Measurements from ENCODE around the gene ANTXR1.
"Not testable (repeated sequence)": the region's sequence is repeated elsewhere in the genome, so short reads cannot be mapped to it uniquely, and the experiment has no call there.

ANTXR1 gene

DNA sequence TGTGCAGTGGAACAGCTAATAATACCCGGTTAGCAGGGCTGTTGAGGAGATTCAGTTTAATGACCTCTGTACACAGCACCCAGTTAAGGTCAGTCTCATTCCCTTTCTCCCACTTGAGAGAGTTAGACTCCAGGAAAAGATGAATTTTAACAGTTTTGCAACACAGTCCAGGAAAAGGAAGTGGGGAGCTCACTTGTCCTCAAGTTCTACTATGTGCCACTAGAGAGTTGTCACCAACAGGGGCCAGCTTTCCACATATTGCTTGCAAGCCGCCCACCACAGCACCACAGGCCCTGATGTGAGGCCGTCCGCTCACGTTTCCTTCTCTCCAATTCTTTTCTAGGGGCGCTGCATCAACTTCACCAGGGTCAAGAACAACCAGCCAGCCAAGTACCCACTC is 231.9 kb downstream of the ANTXR1 start:
- no peak for DNase-seq

DNA sequence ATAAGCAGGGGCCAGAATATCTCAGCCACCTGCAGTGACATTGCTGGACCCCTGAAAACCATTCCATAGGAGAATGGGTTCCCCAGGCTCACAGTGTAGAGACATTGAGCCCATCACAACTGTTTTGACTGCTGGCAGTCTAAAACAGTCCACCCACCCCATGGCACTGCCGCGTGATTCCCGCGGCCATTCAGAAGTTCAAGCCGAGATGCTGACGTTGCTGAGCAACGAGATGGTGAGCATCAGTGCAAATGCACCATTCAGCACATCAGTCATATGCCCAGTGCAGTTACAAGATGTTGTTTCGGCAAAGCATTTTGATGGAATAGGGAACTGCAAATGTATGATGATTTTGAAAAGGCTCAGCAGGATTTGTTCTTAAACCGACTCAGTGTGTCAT is 234.6 kb downstream of the ANTXR1 start:
- no peak for DNase-seq

DNA sequence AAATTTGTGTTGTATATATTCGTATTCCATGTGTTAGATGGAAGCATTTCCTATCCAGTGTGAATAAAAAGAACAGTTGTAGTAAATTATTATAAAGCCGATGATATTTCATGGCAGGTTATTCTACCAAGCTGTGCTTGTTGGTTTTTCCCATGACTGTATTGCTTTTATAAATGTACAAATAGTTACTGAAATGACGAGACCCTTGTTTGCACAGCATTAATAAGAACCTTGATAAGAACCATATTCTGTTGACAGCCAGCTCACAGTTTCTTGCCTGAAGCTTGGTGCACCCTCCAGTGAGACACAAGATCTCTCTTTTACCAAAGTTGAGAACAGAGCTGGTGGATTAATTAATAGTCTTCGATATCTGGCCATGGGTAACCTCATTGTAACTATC is 235.3 kb downstream of the ANTXR1 start:
- no peak for DNase-seq

DNA sequence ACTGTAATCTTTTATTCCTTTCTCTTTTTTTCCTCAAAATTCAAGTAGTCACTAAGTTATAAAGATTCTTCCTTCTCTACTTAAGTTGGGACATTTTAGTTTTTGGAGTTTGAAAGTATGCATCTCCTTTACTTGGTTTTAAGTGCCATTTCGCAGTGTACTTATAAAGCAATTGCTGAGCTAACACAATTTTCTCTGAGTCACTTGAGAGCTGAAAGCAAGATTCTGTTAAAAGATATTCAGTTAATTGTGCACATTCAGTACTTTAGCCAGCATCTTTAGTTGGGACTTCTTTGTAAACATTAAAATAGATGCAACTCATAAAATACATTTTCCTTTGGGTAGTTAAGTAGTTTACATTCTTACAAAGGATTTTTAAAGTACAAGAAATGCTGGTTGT is 238.0 kb downstream of the ANTXR1 start:
- DNase-seq = no peak

GRCh38 chr2:69251943-69252342 is 239.0 kb downstream of the ANTXR1 start:
- DNase-seq = no peak

- DNase-seq = no peak
Measured at GRCh38 chr2:69253112-69253511, 240.1 kb downstream of the ANTXR1 start.

GRCh38 chr2:69253611-69254301 is 240.8 kb downstream of the ANTXR1 start:
- no peak for DNase-seq

GRCh38 chr2:69255760-69256159 is 242.8 kb downstream of the ANTXR1 start:
- DNase-seq = no peak

DNA sequence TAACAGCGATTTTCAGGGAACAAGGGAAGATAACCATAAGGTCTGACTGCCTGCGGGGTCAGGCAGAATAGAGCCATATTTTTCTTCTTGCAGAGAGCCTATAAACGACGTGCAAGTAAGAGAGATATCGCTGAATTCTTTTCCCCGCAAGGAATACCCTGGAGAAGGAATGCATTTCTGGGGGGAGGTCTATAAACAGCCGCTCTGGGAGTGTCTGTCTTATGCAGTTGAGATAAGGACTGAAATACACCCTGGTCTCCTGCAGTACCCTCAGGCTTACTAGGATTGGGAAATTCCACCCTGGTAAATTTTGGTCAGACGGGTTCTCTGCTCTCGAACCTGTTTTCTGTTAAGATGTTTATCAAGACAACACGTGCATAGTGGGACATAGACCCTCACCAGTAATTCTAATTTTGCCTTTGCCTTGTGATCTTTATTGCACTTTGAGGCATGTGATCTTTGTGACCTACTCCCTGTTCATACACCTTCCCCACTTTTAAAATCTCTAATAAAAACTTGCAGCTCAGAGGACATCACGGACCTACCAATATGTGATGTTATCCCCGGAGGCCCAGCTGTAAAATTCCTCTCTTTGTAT is 247.1 kb downstream of the ANTXR1 start:
- DNase-seq = not testable (repeated sequence)

- DNase-seq = no peak
Measured at GRCh38 chr2:69260666-69261065, 247.7 kb downstream of the ANTXR1 start.

DNA sequence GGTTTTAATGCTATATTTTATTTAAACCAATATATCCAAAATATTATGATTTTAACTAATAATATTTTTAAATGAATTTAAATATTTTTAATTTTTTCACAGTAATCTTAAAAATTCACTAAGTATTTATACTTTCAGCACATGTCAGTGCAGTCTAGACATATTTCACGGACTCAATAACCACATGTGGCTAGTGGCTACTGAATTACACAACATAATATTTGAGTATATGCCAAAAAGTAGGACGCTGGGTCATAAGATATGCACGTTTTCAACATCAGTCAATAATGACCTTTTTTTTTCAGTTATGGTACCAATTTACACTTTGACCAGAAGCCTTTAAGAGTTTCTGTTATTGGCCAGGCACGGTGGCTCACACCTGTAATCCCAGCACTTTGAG is 256.4 kb downstream of the ANTXR1 start:
- no peak for DNase-seq

GRCh38 chr2:69271831-69272257 is 258.9 kb downstream of the ANTXR1 start:
- no peak for DNase-seq

GRCh38 chr2:69272803-69273471 is 260.0 kb downstream of the ANTXR1 start:
- no peak for DNase-seq

DNA sequence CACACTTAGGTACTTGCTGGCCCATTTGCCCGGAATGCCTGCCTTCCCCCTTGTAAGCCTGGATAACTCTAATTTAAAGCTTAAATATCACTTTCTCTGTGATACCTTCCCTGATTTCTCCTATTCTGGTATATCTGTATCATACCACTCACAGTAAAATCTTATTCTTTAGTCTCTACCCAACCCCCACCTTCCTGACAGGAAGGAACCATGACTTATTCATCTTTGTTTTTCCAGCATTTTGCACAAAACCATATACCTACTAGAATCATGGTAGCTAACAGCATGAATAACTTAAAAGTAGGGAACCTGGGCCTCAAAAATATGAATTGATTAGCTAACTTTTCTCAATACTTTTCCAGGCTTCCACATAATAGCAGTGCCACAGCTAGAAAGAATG is 262.5 kb downstream of the ANTXR1 start:
- DNase-seq = no peak

DNA sequence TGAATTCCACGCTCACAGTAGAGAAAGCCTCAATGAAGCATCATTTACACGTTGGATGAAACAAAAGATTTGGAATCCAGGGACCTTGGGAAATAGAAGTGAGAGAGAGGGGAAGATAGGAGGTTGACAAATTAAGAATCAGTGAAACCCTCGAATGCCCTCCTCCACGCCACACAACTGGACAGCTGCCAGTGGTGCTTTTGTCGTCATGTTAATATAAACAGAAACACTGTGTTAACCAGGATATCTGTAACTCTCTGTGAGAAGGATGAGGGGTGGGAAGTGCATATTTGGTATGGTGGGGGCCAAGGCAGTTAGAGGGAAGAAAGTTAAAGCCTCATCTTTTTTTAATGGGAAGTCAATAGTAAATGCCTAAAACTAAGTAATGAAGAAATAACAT is 265.4 kb downstream of the ANTXR1 start:
- DNase-seq = no peak

DNA sequence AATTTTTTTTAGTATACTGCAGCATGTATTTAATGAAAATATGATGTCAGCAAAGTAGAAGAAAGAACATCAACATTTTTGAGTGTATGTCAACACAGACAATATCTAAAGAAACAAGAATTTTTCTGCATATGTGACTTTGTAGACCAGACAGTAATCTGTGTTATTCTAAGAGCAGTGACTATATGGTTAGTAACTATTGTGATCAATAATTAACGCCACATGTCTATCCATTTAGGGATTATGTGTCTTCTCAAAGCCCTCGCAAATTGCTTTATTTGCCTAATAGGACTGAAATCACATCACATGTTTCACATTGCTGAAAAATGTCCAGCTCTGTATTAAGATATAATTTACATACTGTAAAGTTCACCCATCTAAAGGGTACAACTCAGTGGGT is 266.2 kb downstream of the ANTXR1 start:
- DNase-seq = no peak

DNA sequence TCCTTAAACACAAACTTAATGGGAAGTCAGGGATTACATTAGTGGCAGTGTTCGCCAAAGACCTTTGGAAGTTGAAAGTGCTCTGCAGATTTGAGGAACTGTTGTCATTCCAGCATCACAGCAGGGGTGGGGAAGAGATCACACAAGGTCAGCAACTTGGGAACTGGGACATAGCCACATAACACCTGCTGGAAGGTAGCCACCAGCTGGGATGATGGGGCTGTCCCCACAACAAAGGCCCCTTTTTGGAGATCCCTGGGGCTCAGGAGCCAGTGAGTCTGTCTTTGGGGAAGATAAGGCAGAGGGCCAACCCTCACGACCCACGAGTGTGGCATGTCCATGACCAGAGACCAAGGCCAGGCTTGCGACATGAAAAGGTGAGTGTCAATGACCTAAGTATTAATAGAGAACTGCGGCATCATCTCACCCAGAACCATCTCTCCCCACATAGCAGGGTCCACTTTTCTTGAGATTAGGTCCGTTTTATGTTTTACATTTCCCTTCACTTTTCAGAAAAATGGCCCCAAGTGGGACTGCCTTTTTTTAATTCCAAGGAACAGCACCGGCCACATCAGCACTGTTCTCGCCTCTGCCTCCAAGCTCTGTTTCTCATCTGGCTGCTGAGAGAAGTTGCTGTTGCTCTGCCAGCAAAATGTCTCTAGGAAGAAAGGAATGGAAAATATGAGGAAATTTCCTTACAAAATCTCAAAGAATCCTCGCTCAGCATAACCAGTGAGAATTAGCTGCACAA is 267.1 kb downstream of the ANTXR1 start:
- no peak for DNase-seq

DNA sequence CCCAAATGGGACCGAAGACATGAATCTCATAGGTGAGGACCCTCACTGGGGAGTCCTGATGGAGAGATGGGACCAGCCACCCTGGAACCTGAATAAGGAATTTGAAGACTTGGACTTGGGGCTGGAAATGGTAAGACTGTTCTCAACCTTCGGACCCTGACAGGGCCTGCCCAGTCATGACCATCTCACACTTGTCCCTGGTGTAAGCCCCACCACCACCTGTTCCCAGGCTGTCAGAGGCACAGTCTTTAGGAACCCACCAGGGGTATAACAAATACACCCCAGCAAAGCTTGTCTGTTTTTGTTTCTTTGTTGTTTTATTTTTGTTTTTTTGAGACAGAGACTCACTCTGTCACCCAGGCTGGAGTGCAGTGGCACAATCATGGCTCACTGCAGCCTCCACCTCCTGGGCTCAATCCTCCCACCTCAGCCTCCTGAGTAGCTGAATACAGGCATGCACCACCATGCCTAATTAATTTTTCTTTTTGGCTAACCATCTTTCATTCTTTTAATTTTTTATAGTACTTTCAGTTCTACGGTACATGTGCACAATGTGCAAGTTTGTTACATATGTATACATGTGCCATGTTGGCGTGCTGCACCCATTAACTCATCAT is 267.9 kb downstream of the ANTXR1 start:
- DNase-seq = no peak

GRCh38 chr2:69285379-69285894 is 272.5 kb downstream of the ANTXR1 start:
- no peak for DNase-seq

DNA sequence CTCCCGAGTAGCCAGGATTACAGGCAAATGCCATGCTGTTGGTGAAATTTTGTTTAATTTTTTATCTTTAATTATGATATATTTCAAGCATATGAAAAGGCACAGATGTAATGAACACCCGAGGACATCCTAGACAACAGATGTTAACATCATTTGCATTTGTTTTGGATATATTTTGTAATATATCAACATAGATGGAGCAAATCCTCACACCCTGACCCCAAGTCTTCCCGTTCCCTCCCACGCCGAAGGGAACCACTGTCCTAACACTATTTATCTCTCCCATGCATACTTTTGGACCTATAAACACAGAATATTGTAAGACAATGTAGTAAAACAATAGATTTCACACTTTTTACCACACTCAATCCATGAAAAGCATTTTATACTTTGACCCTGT is 274.6 kb downstream of the ANTXR1 start:
- no peak for DNase-seq

GRCh38 chr2:69288429-69288828 is 275.4 kb downstream of the ANTXR1 start:
- no peak for DNase-seq

DNA sequence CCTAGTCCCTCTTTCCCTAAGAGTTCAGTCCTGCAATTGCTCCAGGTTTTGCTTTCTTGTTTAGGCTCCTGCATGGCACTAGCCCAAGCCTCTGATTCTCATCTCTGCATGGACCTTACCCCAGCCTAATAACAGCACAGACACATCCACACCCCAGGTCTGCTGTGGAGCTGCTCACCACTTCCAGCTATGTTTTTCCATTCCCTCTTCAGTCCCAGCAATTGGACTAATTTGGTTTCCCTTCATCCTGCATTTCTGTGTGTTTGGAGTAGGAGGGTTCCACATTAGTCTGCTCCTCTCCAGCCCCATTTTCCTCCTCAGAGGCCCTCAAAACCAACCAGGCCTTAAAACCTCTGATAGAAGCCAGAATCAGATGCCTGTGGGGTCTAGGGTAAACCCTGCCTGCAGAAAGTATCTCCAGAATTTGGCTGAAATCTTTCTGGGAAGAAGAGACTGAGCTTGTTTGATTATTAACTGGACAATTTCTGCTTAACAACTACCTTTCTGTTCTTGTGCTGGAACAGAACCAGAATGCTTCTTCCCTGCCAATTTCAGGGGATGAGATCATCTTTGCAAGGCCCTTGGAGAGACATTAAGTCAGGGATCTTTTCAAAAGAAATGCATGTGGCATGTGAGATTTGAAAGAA is 278.1 kb downstream of the ANTXR1 start:
- DNase-seq = no peak

Data from CD4-positive, alpha-beta T cell treated with Interleukin-17A for 4 hours (primary cell).